Measurements from ENCODE around the gene ZNF491. TPM values are rescaled to one million over a fixed set of nuclear protein-coding genes. Genes with fewer than 3 reads are reported as not detected.
A peak's percentile ranks its signal among the peaks of the same experiment; 100 is the strongest.

Gene ZNF491
- total and polyA plus RNA-seq, 9 of the 15 experiments (the other 6 are each of a cell fraction or from before 2014, with no cell fraction given): 0.19 to 0.95 (median 0.39) TPM; not detected in 1

- Histone ChIP-seq H3K4me3 (no peak overlapping the region), H3K27me3 (ENCODE audit: control insufficient read depth in 2 of 2, insufficient read depth in 2 of 2, low read length in 2 of 2) (no peaks in the 10 kb centered on the region), H3K9ac (ENCODE audit: insufficient read depth in 1 of 2, low read depth in 2 of 2, low read length in 2 of 2) (no peak overlapping the region), H2AFZ (ENCODE audit: low read depth, low read length) (no peak overlapping the region), H3K27ac (ENCODE audit: extremely low read depth, low read depth, low read length) (peak overlapping the region; percentile 26; the same call in 2 of the 3 replicates), H3K36me3 (ENCODE audit: control insufficient read depth, insufficient read depth, low read length) (peaks cover 61% of the 10 kb centered on the region), H4K20me1 (replicated peaks; ENCODE audit: control insufficient read depth, insufficient read depth, low read length) (0 out of 2 replicates have a peak, but pooled peaks cover 7% of the 10 kb centered on the region), H3K4me2 (ENCODE audit: insufficient read depth, low read length) (peak overlapping the region; percentile 35; the same call in 1 of the 2 replicates), H3K4me1 (replicated peaks in 1 of 2; ENCODE audit: control insufficient read depth in 2 of 2, insufficient read depth in 2 of 2, low read length in 2 of 2) (peaks cover 4 to 15% of the 10 kb centered on the region in 2 experiments), H3K9me3 (replicated peaks; ENCODE audit: control insufficient read depth, insufficient read depth, low read depth, low read length) (no peaks in the 10 kb centered on the region), H3K79me2 (ENCODE audit: control insufficient read depth, insufficient read depth, low read length) (peaks cover 60% of the 10 kb centered on the region), H3K9me1 (ENCODE audit: control insufficient read depth, insufficient read depth, low read length) (peaks cover 3% of the 10 kb centered on the region)
- ATAC-seq: peak; percentile 97
- no TSS peak for BruUV-seq (replicated peaks)
- FAIRE-seq: peak; percentile 96
- peak; percentile 21 to 76 (median 40) for DNase-seq (ENCODE audit: extremely low read depth in 1 of 4, low spot score in 3 of 4)
- POLR2A ChIA-PET: interaction anchor here (0.6 kb wide), 1 partner anchor 317 kb away, joined by 3 read pairs; no protein-coding TSS in a partner anchor
- intact Hi-C loops (cut with micrococcal nuclease) (no loop called here), in situ Hi-C loops (cut with MboI) (no loop called here)
- CTCF ChIA-PET (ENCODE audit: low intra/inter-chr PET ratio): no interaction called here
- 15% methylated on average over 5 of the region's 5 CpGs for WGBS (ENCODE audit: insufficient coverage, low coverage, missing lambda C conversion rate)
- TF ChIP-seq, protein P1, sequence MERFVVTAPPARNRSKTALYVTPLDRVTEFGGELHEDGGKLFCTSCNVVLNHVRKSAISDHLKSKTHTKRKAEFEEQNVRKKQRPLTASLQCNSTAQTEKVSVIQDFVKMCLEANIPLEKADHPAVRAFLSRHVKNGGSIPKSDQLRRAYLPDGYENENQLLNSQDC (CRISPR knock-in tag; IDR thresholded peaks at IDR 0.05): no peak
- peak; percentile 15; the same call in 1 of the 2 replicates for TF ChIP-seq EP300 (IDR thresholded peaks at IDR 0.05; ENCODE audit: low read length)
- no peak for TF ChIP-seq AFF1 (IDR thresholded peaks at IDR 0.05; ENCODE audit: low read depth in 1 of 2, partially characterized antibody in 2 of 2)
- no peak for TF ChIP-seq SREBF2 (CRISPR knock-in tag; IDR thresholded peaks at IDR 0.05)
- no peak for TF ChIP-seq ATF1 (CRISPR knock-in tag; IDR thresholded peaks at IDR 0.05)
- TF ChIP-seq ATF1 (tag; IDR thresholded peaks at IDR 0.05): no peak
- TF ChIP-seq AFF4 (CRISPR knock-in tag; IDR thresholded peaks at IDR 0.05): no peak
- TF ChIP-seq MEF2A (IDR thresholded peaks at IDR 0.05; ENCODE audit: control insufficient read depth, low read depth, low read length): no peak
- TF ChIP-seq ZNF449 (CRISPR knock-in tag; IDR thresholded peaks at IDR 0.05): no peak
- TF ChIP-seq FOXJ2 (tag; IDR thresholded peaks at IDR 0.05): no peak
- no peak for TF ChIP-seq NCOA6 (IDR thresholded peaks at IDR 0.05)
- TF ChIP-seq HIVEP1 (CRISPR knock-in tag; IDR thresholded peaks at IDR 0.05): no peak
- TF ChIP-seq CREM (IDR thresholded peaks at IDR 0.05; ENCODE audit: low read depth): no peak
These were observed 23.3 kb downstream of the ZNF491 start for GRCh38 chr19:11821474-11822109.

Measured in K562 (cell line).